Thyroid gland (tissue), 4 donors: ENCODE data around the gene TANC1.

Experiments used
- POLR2A ChIP-seq, 2 donors: fragments of 450-650 bp; IDR thresholded peaks; one replicate each; pipeline ENCODE4 v1.6.1; 2017; ENCODE audit warnings: antibody characterized with exemption in 2 of 2, mild to moderate bottlenecking in 2 of 2, moderate library complexity in 1 of 2
- TF ChIP-seq, protein P1 (sequence below), 6 experiments: fragments of 200-600 bp in 3 of 6; fragments of 450-650 bp in 3 of 6; sonication (generic) in 3 of 6; IDR thresholded peaks; one replicate each; pipeline ENCODE4 v1.5.1; 2016 to 2019; ENCODE audit warnings: antibody characterized with exemption in 6 of 6, mild to moderate bottlenecking in 2 of 6, inconsistent platforms in 1 of 6, moderate library complexity in 1 of 6

DNA sequence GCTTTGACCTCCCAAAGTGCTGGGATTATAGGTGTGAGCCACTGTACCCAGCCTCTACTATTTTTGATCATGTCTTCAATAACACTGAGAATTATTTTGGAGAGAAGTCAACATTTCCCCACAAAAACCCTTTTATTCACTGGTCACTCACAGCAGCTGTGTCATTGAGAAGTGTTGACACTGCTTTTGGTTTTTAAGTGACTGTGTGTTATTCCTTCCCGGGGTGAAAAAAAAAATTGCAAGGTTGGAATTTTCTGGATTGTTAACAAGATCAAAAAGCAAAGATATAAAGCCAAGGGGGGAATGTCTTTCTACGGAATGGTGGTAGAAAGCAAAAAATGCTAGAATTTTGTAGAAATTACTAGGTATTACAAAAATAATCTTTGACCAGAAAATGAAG, 61.5 kb downstream of the TANC1 start:
- TF ChIP-seq, protein P1, sequence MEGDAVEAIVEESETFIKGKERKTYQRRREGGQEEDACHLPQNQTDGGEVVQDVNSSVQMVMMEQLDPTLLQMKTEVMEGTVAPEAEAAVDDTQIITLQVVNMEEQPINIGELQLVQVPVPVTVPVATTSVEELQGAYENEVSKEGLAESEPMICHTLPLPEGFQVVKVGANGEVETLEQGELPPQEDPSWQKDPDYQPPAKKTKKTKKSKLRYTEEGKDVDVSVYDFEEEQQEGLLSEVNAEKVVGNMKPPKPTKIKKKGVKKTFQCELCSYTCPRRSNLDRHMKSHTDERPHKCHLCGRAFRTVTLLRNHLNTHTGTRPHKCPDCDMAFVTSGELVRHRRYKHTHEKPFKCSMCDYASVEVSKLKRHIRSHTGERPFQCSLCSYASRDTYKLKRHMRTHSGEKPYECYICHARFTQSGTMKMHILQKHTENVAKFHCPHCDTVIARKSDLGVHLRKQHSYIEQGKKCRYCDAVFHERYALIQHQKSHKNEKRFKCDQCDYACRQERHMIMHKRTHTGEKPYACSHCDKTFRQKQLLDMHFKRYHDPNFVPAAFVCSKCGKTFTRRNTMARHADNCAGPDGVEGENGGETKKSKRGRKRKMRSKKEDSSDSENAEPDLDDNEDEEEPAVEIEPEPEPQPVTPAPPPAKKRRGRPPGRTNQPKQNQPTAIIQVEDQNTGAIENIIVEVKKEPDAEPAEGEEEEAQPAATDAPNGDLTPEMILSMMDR (IDR thresholded peaks at IDR 0.05): no peak
- TF ChIP-seq POLR2A (IDR thresholded peaks at IDR 0.05): no peak
